Right ventricle myocardium inferior (tissue), 1 donor: ENCODE results near the gene HEPN1. TPM values are rescaled to one million over a fixed set of nuclear protein-coding genes. Genes with fewer than 3 reads are reported as not detected.

Experiments used
- ATAC-seq: fragments of 200-7000 bp; cut with Tn5 transposase; one replicate; pipeline ENCODE4 v1.9.1; 2020; ENCODE audit warnings: mild to moderate bottlenecking, moderate library complexity
- DNase-seq: peaks from one replicate; pipeline ENCODE4 v3.0.0; 2021; ENCODE audit errors: missing footprints
- intact Hi-C: fragments of 100-400 bp; cut with DNase I; formaldehyde crosslinking; loops from one replicate; pipeline ENCODE4 v1.11.0; 2022
- total RNA-seq: library from RNA; stranded (reverse); fragmentation: NEBNext Ultra II Directional; extraction: Animal tissue kit (Norgen Biotek cat#: 25700); gene quantifications from one replicate; pipeline ENCODE4 v1.2.1, GENCODE V29; 2021
- donor health status: DM: no; HTN: yes; CAD: no; lungs with severe emphysema.

The HEPN1 gene
- total RNA-seq, 1 donor from 2014 or later: not detected

- DNase-seq (no peak), ATAC-seq (no peak)
- intact Hi-C loops: no loop called here
Observed at GRCh38 chr11:124930799-124931198, 11.7 kb downstream of the HEPN1 start.

DNA sequence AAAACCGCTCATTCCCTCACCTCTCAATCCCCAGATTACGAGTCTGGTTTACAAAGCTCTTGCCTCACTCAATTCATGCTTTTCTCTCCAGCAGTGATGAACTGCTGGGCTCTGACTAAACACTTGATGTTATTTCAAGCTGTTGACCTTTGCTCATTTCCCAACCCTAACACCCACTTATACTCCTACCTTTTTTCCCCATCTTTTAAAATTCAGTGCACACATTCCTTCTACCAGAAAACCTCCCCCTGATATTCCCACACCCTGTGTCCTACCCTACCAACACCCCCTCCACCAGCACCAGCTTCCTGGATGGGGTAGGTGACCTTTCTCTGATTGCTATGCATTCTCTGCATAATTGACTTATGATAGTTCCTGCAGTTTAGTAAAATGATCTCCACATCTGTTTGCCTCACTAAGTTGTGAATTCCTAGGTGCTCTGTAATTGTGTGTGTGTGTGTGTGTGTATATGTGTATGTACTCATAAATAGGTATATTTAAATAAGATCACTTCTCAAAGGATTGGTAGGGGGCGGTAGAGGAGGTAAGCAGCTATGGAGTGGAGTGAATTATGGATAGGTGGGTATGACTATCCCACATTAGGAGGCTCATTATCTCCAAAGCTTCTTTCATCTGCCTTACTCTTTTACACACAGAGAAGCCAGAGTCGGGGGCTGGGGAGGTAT, 16.0 kb downstream of the HEPN1 start:
- ATAC-seq (no peak), DNase-seq (no peak)
- intact Hi-C loops: no loop called here

- DNase-seq: no peak
- no peak for ATAC-seq
- intact Hi-C loops: no loop called here
Observed at GRCh38 chr11:124935548-124936514, 16.8 kb downstream of the HEPN1 start, which contains the start of gene HEPACAM. Gene HEPACAM (minus strand): TSS chr11:124936047. CDS start chr11:124936006, 41 bp downstream.

- DNase-seq (no peak), ATAC-seq (no peak)
- intact Hi-C loops: no loop called here
Observed at GRCh38 chr11:124937336-124937935, 18.4 kb downstream of the HEPN1 start.

- intact Hi-C loops: no loop called here
- DNase-seq (no peak), ATAC-seq (no peak)
Observed at GRCh38 chr11:124938206-124938765, 19.2 kb downstream of the HEPN1 start.

DNA sequence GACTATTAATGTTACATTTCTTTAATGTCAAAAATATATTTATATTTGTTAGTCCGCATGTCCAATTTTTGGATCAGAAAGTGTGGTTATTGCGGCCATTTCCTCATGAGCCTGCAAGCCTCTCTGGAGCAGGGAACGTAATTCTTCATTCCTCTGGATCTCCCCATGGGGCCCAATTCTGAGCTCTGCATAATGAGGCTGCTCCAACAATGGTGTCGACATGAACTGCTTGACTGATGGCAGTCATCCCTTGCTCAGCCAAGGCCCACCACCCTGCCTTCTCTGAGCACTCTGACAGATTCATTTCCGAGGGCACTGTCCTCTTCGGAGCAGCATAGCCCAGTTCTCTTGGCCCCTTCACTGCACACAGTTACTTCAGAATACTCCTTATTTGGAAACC, 19.9 kb downstream of the HEPN1 start:
- intact Hi-C loops: no loop called here
- ATAC-seq: no peak
- no peak for DNase-seq

DNA sequence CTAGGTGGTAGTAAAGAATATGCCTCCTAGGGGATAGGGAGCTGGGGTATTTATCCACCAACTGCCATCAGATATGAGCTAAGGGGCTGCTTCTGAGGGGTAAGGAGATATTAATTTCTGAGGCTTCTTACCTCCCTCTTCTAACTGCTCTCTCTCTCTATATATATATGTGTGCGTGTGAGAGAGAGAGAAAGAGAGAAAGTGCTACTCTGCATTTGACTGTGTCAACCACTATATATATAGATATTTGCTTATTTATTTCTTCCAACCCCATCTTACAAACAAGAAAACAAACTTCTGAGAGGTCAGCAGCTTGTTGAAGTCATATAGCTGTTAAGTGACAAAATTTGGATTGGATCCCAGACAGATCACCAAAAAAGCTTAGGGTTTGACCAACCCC, 22.7 kb downstream of the HEPN1 start:
- no peak for DNase-seq
- no peak for ATAC-seq
- intact Hi-C loops: no loop called here

DNA sequence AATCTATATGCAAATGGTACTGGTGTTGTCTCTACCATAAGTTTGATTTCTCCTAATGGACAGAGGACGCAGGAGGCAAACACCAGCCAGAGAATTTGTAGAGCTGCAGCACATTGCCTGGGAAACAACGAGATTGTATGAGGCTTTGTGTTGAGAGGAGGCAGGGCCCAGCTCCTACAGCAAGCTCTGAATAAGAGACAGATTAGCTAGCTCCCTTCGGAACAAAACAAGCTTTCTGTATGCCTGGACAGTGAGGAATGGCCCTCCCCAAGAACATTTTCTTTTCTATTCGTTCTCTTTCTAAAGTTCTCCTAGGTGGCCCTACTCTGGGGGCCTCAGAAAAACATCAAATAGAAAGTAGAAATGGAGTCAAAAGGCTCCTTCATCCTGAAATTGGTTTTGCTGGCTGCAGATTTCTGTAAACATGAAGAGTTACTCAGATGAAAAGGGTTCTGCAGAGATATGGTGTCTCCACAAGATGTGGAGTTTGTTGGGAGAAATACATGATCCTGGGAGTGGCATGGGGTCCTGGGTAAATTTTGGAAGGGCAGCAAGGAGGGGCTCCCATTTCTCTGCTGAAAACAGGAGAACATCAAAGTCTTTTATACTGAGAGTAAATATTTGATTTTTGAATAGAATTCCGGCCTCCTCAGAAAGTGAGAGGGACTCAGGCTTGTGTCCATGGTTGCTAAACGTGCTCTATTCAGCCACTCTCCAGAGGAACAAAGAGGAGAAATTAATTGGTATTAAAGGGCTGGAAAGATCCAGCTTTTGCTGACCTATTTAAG, 23.6 kb downstream of the HEPN1 start:
- ATAC-seq (no peak), DNase-seq (no peak)
- intact Hi-C loops: no loop called here

- intact Hi-C loops: no loop called here
- ATAC-seq (no peak), DNase-seq (no peak)
Observed at GRCh38 chr11:124943254-124943616, 24.2 kb downstream of the HEPN1 start.

- DNase-seq (no peak), ATAC-seq (no peak)
- intact Hi-C loops: no loop called here
Observed at GRCh38 chr11:124943741-124944140, 24.7 kb downstream of the HEPN1 start.

DNA sequence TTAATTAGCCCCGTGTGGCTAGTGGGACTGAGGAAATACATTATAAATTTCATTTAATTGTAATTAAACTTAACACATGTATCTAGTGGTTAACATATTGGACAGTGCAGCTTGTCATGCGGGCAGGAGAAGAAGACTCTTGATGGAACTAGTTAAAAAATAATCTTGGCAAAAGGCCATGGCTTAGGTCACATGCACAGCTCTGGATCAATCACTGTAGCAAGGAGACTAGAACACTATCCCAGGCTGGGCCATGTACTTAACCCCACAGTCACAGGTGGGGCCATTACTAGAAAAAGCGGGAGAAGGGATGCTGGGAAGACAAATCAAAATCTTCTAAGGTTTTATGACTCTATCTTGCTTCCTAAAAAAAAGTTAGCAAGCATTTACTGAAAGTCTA, 25.5 kb downstream of the HEPN1 start:
- intact Hi-C loops: no loop called here
- DNase-seq (no peak), ATAC-seq (no peak)

DNA sequence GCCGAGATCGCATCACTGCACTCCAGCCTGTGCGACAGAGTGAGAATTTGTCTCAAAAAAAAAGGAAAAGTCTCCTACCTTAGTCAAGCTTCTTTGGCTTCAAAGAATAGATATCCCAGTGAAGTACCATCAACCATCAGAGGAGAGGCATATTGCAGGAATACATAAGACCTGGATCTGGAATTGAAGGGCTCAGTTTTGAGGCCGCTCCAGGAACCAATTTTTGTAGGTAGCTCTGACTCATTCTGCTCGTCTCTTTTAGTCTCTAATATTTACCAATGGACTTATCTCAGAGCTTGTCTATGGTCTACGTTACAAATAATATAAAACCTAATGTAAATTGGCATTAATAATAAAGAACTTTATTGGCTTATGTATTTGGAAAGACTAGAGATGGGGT, 26.8 kb downstream of the HEPN1 start:
- intact Hi-C loops: no loop called here
- no peak for DNase-seq
- no peak for ATAC-seq

- no peak for DNase-seq
- ATAC-seq: no peak
- intact Hi-C loops: no loop called here
Observed at GRCh38 chr11:124946735-124947141, 27.7 kb downstream of the HEPN1 start.

GRCh38 chr11:124950601-124951330, 31.7 kb downstream of the HEPN1 start:
- no peak for ATAC-seq
- no peak for DNase-seq
- intact Hi-C loops: loop anchor here (5.0 to 10.0 kb wide), 3 partner anchors 73 to 454 kb away; partner anchors contain the start of gene TMEM218

GRCh38 chr11:124951341-124951740, 32.3 kb downstream of the HEPN1 start:
- ATAC-seq (no peak), DNase-seq (no peak)
- intact Hi-C loops: loop anchor here (5.0 to 10.0 kb wide), 3 partner anchors 74 to 453 kb away; partner anchors contain the start of gene TMEM218

DNA sequence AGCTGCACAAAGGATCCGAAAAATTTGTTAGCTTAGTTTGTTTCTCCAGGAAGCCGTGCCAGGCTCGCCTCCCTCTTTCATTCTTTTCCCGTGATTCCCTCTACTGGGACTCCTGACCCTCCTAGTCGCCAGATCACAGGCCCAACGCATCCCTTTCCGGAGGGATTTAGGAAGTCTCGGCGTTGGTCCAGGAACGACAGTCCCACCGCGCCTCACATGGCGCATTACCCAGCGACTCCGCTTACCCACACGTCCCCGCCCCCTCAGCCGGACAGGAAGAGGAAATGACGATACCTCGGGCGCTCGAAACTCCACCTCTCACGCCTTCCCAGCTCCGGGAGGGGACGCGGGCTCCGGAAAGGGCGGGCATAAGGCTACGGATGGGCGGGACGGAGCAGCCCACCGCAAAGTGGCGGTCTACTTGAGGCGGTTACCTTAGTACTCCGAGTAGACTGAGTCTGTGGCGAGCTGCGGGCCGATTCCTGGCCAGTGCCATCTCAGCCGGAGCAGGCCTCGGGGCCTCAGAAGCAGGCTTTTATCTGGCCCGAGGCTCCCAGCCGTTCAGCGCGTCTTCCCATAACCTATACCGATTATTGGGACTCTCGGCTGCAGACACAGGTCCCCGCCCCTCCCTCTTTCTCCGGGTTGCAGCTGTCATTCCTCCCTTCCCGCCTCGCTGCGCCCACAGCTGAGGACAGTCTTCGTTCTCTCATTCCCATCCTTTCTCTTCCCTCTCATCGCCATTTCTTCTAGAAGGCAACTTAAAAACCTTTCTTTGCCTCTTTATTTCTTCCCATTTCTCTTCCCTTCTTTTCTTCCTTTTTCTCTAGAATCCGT, 34.9 kb downstream of the HEPN1 start, which contains the start of gene CCDC15:
Gene CCDC15 (plus strand): TSS at position 450 of the 837 bp plus-strand sequence. CDS start 531 bp downstream, outside the sequence.
- intact Hi-C loops: loop anchor here (5.0 to 10.0 kb wide), 3 partner anchors 77 to 451 kb away; partner anchors contain the start of gene TMEM218
- ATAC-seq (peak; percentile 100), DNase-seq (peak; percentile 99)

GRCh38 chr11:124954590-124954955, 35.5 kb downstream of the HEPN1 start:
- intact Hi-C loops: loop anchor here (5.0 to 10.0 kb wide), 3 partner anchors 77 to 450 kb away; partner anchors contain the start of gene TMEM218
- ATAC-seq: no peak
- DNase-seq: no peak
